ENCODE results near the gene PLAC9. TPM values are rescaled to one million over a fixed set of nuclear protein-coding genes. Genes with fewer than 3 reads are reported as not detected.

Gene PLAC9
- total RNA-seq, 1 donor from 2014 or later, result not detected

- intact Hi-C loops (cut with micrococcal nuclease), result no loop called here
- no peaks in the 10 kb centered on the region for H3K9me3 Mint-ChIP-seq
- H3K27ac Mint-ChIP-seq, result no peak overlapping the region
- no peak for TF ChIP-seq CTCF (IDR thresholded peaks at IDR 0.05)
- H3K4me3 Mint-ChIP-seq, result no peak overlapping the region
- ATAC-seq (ENCODE audit: low read depth), result no peak
- H3K36me3 Mint-ChIP-seq (ENCODE audit: low read depth), result no peaks in the 10 kb centered on the region
- DNase-seq, result no peak
- peaks cover 6% of the 10 kb centered on the region for H3K4me1 Mint-ChIP-seq
- peaks cover 21% of the 10 kb centered on the region for H3K27me3 Mint-ChIP-seq
- CTCF ChIA-PET, result interaction anchor here (0.6 kb wide), 1 partner anchor 84 kb away, joined by 3 read pairs; no protein-coding TSS in a partner anchor
- POLR2A ChIA-PET, result no interaction called here
These were observed 6.7 kb downstream of the PLAC9 start for GRCh38 chr10:80139265-80139664.

GRCh38 chr10:80140251-80140650 is 7.7 kb downstream of the PLAC9 start:
- no peaks in the 10 kb centered on the region for H3K36me3 Mint-ChIP-seq (ENCODE audit: low read depth)
- TF ChIP-seq CTCF (IDR thresholded peaks at IDR 0.05), result no peak
- H3K4me1 Mint-ChIP-seq, result peaks cover 14% of the 10 kb centered on the region
- H3K27me3 Mint-ChIP-seq, result peaks cover 21% of the 10 kb centered on the region
- no peak overlapping the region for H3K27ac Mint-ChIP-seq
- intact Hi-C loops (cut with micrococcal nuclease), result loop anchor here (5.0 kb wide), 1 partner anchor 313 kb away; the partner anchor contains the start of gene NUTM2E
- no peak overlapping the region for H3K4me3 Mint-ChIP-seq
- no peak for ATAC-seq (ENCODE audit: low read depth)
- ChIA-PET CTCF (interaction anchor here (5.7 kb wide), 1 partner anchor 81 kb away, joined by 116 read pairs; no protein-coding TSS in a partner anchor), POLR2A (no interaction called here)
- DNase-seq, result no peak
- H3K9me3 Mint-ChIP-seq, result no peaks in the 10 kb centered on the region

- no peak for DNase-seq
These were observed 9.3 kb downstream of the PLAC9 start for GRCh38 chr10:80141696-80142460.

GRCh38 chr10:80144067-80144695 is 11.7 kb downstream of the PLAC9 start:
- DNase-seq, result peak; percentile 41
- Mint-ChIP-seq H3K9me3 (peaks cover under 1% of the 10 kb centered on the region), H3K4me3 (peak overlapping the region; percentile 69), H3K27ac (peak overlapping the region; percentile 53), H3K36me3 (ENCODE audit: low read depth) (peaks cover 9% of the 10 kb centered on the region), H3K27me3 (peaks cover 13% of the 10 kb centered on the region), H3K4me1 (peaks cover 25% of the 10 kb centered on the region)
- intact Hi-C loops (cut with micrococcal nuclease), result loop anchor here (1.0 to 5.0 kb wide), 3 partner anchors 61 to 317 kb away; partner anchors contain the start of genes ANXA11 and NUTM2E
- no peak for TF ChIP-seq CTCF (IDR thresholded peaks at IDR 0.05)
- ChIA-PET CTCF (interaction anchor here (0.6 to 5.7 kb wide), 18 partner anchors 11 to 1350 kb away, joined by 3 to 116 read pairs (median 4); partner anchors contain the start of gene ANXA11), POLR2A (interaction anchor here (1.0 to 2.0 kb wide), 7 partner anchors 44 to 78 kb away, joined by 3 to 11 read pairs (median 5); partner anchors contain the start of gene ANXA11)
- peak; percentile 76 for ATAC-seq (ENCODE audit: low read depth)

More at GRCh38 chr10:80141696-80142460, 9.3 kb downstream of the PLAC9 start:
- no peaks in the 10 kb centered on the region for H3K9me3 Mint-ChIP-seq
- intact Hi-C loops (cut with micrococcal nuclease), result loop anchor here (5.0 kb wide), 1 partner anchor 315 kb away; the partner anchor contains the start of gene NUTM2E
- no peak overlapping the region for H3K27ac Mint-ChIP-seq
- H3K27me3 Mint-ChIP-seq, result peaks cover 19% of the 10 kb centered on the region
- H3K4me1 Mint-ChIP-seq, result peaks cover 24% of the 10 kb centered on the region
- TF ChIP-seq CTCF (IDR thresholded peaks at IDR 0.05), result no peak
- no peak overlapping the region for H3K4me3 Mint-ChIP-seq
- H3K36me3 Mint-ChIP-seq (ENCODE audit: low read depth), result no peaks in the 10 kb centered on the region
- ATAC-seq (ENCODE audit: low read depth), result no peak
- ChIA-PET CTCF (interaction anchor here (5.7 kb wide), 1 partner anchor 79 kb away, joined by 116 read pairs; no protein-coding TSS in a partner anchor), POLR2A (no interaction called here)

All from activated B cell treated with CpG ODN at 0.5 μM for 24 hours (primary cell).